ENCODE results near the gene APOA1.

GRCh38 chr11:116879800-116880625 is 42.6 kb upstream of the APOA1 start:
- TF ChIP-seq CTCF (conservative IDR thresholded peaks at IDR 0.05; ENCODE audit: low read length) (peak; percentile 84), EZH2phosphoT487 (IDR thresholded peaks at IDR 0.05; ENCODE audit: borderline replicate concordance) (no peak)

Data from Loucy (cell line).